ENCODE results near the gene WDR44. TPM values are rescaled to one million over a fixed set of nuclear protein-coding genes. Genes with fewer than 3 reads are reported as not detected.

The WDR44 gene
- total and polyA plus RNA-seq, 2 of the 4 experiments (the other 2 are of a cell fraction): 10.0 to 11.8 TPM

DNA sequence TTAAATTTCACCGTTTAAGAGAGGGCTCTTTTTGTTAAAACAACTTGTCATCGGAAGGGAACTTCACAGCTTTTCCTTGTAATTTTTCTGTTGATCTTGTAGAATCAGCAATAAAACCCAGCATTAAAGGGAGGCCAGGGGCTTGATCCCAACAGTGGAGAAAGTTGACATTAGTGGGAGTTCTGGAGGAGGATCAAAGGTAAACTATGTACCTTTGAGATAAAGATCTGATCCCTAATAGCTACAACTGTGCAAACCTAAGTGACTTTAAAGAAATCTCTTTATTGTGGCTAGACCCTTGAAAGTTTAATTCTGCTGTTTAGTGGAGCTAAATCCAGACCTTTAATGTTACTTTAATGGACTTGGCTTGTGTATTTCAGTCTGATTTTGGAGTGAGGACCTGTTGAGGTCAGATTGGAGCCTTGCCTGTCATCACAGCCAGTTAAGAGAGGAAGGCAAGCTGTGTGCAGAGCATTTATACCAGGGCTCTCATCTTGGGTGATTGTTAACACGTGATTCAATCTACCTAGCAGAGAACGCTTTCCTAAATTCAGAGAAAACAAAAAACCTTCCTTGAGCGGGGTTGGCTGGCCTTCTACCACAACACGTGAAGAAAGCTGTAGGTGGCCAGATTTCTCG, 151.4 kb downstream of the WDR44 start (continued):
- TF ChIP-seq RAD21 (IDR thresholded peaks at IDR 0.05; ENCODE audit: low read length): no peak

DNA sequence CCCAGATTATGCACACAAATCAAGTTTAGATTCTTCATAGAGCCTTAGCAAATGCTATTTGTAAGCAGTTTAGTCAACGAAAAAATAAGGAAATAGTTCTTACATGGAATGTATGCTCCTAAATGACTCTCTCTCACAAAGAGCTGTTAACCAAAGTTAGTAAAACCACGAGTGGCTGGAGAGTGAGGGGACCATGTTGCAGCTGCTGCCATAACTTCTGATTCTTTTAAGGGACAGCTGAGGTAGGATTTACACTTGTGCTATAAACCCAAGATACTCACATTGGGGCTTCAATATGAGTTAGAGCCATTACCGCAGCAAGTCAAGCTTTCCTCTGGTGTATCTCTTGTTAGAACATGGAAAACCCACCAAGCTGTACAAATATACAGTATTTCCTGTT, 152.4 kb downstream of the WDR44 start:
- no peak overlapping the region for H4K8ac ChIP-seq (ENCODE audit: low read depth in 2 of 2, low read length in 2 of 2)
- no peak for ATAC-seq (ENCODE audit: low read depth)
- CTCF ChIA-PET: interaction anchor here (0.7 kb wide), 1 partner anchor 103 kb away, joined by 4 read pairs; no protein-coding TSS in a partner anchor
- H3K18ac ChIP-seq (ENCODE audit: low read depth, low read length): no peak overlapping the region
- no peak overlapping the region for H3K9ac ChIP-seq (ENCODE audit: low read depth, low read length)
- intact Hi-C loops (cut with micrococcal nuclease): loop anchor here (5.0 kb wide), 1 partner anchor 79 kb away; no protein-coding TSS in a partner anchor
- dilution Hi-C loops (cut with HindIII; ENCODE audit: low sequenced_read_pairs, unreplicated experiment): no loop called here
- no TSS peak for BruUV-seq (replicated peaks)
- H3K36me3 ChIP-seq (ENCODE audit: control insufficient read depth, insufficient read depth, low read length): no peaks in the 10 kb centered on the region
- no peak overlapping the region for H2AK9ac ChIP-seq (replicated peaks; ENCODE audit: low read depth, low read length, poor library complexity)
- H3K4me2 ChIP-seq (ENCODE audit: low read depth, low read length): no peak overlapping the region; the same call in 1 of the 2 replicates
- H4K91ac ChIP-seq (ENCODE audit: insufficient read depth, low read depth, low read length): no peak overlapping the region
- no peak overlapping the region for H2AK5ac ChIP-seq (ENCODE audit: low read depth, low read length)
- H3K4me1 ChIP-seq (ENCODE audit: control insufficient read depth, insufficient read depth, low read length): peaks cover 2% of the 10 kb centered on the region; the same call in 1 of the 2 replicates
- DNase-seq: no peak
- H4K20me1 ChIP-seq (ENCODE audit: insufficient read depth, low read length): no peaks in the 10 kb centered on the region
- no peak overlapping the region for H2BK15ac ChIP-seq (ENCODE audit: low read depth, low read length)
- no peak overlapping the region for H3K56ac ChIP-seq (ENCODE audit: extremely low read depth, insufficient read depth, low read length)
- POLR2A ChIA-PET (ENCODE audit: unreplicated experiment): no interaction called here
- in situ Hi-C loops (cut with MboI; ENCODE audit: low sequenced_read_pairs): no loop called here
- H3K27me3 ChIP-seq (ENCODE audit: control insufficient read depth, insufficient read depth, low read length): no peaks in the 10 kb centered on the region
- TF ChIP-seq, protein P1, sequence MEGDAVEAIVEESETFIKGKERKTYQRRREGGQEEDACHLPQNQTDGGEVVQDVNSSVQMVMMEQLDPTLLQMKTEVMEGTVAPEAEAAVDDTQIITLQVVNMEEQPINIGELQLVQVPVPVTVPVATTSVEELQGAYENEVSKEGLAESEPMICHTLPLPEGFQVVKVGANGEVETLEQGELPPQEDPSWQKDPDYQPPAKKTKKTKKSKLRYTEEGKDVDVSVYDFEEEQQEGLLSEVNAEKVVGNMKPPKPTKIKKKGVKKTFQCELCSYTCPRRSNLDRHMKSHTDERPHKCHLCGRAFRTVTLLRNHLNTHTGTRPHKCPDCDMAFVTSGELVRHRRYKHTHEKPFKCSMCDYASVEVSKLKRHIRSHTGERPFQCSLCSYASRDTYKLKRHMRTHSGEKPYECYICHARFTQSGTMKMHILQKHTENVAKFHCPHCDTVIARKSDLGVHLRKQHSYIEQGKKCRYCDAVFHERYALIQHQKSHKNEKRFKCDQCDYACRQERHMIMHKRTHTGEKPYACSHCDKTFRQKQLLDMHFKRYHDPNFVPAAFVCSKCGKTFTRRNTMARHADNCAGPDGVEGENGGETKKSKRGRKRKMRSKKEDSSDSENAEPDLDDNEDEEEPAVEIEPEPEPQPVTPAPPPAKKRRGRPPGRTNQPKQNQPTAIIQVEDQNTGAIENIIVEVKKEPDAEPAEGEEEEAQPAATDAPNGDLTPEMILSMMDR (conservative IDR thresholded peaks at IDR 0.05; ENCODE audit: low read depth, low read length): no peak
- TF ChIP-seq RAD21 (IDR thresholded peaks at IDR 0.05; ENCODE audit: low read length): no peak
- H2BK5ac ChIP-seq (ENCODE audit: low read depth, low read length, poor library complexity, severe bottlenecking): no peak overlapping the region
- no peak overlapping the region for H2BK20ac ChIP-seq (ENCODE audit: low read depth, low read length)
- no peak overlapping the region for H3K4me3 ChIP-seq (ENCODE audit: insufficient read depth, low read depth, low read length)
- H3K14ac ChIP-seq (replicated peaks; ENCODE audit: low read depth, low read length): no peak overlapping the region
- H3K79me1 ChIP-seq (ENCODE audit: low read depth in 1 of 2, low read length in 2 of 2): peaks cover 6 to 9% of the 10 kb centered on the region in 2 experiments; a peak in 3 of 4 replicates
- H3K4ac ChIP-seq (ENCODE audit: low read depth, low read length): no peak overlapping the region
- no peaks in the 10 kb centered on the region for H3K9me3 ChIP-seq (ENCODE audit: control insufficient read depth, insufficient read depth, low read length)
- H4K5ac ChIP-seq (ENCODE audit: low read depth, low read length): no peak overlapping the region
- no peak overlapping the region for H3K23ac ChIP-seq (ENCODE audit: low read depth, low read length)
- no peak overlapping the region for H2AFZ ChIP-seq (replicated peaks; ENCODE audit: low read length, poor library complexity)
- no CpG with 5 or more reads among the region's 3 CpGs for WGBS, 2 experiments (ENCODE audit: extremely low coverage in 2 of 2, insufficient read length in 1 of 2)
- H2BK120ac ChIP-seq (ENCODE audit: low read depth, low read length): no peak overlapping the region
- H3K27ac ChIP-seq (ENCODE audit: insufficient read depth, low read length): no peak overlapping the region
- H3K9me1 ChIP-seq (ENCODE audit: insufficient read depth, low read length): no peaks in the 10 kb centered on the region

All from IMR-90 (cell line).